GM18502 (cell line): Measurements from ENCODE around the gene CEACAM1.
"Not testable (repeated sequence)": the region's sequence is repeated elsewhere in the genome, so short reads cannot be mapped to it uniquely, and the experiment has no call there.

Source experiments
- ATAC-seq: cut with Tn5 transposase; IDR thresholded peaks from one replicate; pipeline ENCODE4 v1.9.1; 2021; ENCODE audit warnings: mild to moderate bottlenecking; ENCODE audit not compliant: unreplicated experiment, poor library complexity

Gene CEACAM1

DNA sequence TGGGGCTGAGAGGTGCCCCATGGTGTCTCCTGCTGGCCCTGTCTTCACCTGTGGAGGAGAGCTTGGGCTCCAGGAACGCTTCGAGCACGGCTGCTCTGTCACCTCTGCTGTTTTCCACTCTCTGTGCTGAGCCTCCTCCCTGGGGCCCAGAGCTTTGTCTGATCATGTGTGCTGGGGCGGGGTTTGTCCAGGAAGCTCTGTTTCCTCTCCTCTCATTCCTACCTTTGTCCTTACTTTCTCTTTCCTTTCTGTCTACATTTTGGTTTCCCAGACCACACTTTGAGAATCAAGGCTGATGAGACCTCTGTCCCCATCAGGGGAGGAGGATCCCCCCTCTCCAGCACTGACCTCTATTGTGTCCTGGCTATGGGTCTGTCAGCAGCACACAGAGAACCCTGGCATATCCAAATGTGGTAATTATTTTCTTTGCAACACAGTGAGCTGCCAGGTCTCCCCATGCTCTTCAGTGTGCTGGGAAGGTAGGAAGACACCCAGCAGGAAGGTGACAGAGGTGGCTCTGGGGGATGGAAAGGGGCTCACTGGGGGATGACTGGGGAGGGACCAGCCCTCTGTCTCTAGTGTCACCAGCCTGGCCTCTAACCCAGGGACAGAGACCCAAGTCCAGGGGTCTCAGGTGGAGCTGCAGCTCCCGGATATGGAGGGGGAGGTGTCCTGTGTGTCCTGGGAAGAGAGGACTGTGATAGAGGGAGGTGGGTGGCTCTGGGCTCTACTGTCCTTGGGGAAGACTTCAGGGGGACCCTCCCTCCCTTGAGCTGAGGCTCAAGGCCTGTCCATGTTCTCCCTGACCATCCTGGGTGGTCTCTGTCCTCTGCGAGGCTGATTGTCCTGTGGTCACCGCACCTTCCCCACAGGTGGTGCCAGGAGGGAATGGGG, at the start of gene CEACAM1:
TSS of gene CEACAM1 (minus strand) at position 128 of the 894 bp plus-strand sequence. CDS start at position 21, 107 bp downstream.
- ATAC-seq, result peak; percentile 49

- no peak for ATAC-seq
Measured at GRCh38 chr19:42577016-42577415, 48.7 kb upstream of the CEACAM1 start.

DNA sequence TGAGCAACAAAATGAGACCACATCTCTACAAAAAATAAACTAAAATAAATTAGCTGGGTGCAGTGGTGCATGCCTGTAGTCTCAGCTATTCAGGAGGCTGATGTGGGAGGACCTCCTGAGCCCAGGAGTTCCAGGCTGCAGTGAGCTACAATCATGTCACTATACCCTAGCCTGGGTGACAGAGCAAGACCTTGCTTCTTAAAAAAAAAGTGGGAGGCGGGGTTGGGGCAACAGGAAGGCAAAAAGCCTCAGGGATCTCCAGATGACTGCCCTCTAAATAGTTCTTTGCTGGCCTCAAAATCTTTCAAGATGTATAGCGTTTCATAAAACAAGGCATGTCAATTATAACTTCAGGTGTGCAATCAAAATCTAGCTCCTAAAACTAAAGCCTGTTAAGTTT, 48.0 kb upstream of the CEACAM1 start:
- ATAC-seq, result no peak

DNA sequence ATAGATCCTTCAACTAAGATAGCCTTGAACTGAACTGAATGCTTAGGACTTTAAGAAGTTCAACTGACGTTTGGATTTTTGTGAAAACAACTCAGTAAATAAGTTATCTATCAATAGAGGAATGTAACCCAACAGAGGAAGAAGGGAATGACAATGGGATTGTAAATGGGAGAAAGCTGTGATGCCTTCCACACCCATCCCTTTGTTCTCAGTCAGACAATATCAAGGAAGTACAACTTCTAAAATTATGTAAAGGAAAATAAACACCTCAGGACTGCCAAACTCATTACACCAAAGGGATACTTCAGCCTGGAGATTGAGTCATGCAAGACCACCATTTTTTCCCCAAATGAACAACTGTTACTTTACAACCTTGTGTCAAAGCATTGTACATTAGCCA, 45.4 kb upstream of the CEACAM1 start:
- ATAC-seq, result no peak

DNA sequence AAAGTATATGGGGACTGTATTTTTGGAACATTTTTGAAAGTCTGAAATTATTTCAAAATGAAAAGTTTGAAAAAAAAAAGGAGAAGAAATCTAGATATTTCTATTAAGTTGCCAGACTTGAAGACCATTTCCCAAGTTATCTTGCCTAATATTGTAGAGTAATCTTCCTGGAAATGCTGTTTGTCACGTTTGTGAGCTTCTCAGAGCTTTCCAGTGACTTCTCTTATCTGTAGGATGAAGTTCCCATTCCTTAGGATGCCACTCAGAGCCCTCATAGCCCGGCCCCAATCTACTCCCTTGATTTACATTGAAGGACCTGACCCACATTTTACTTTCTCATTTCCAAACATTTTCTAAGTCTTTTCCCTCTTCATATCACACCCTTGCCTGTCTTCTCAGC, 42.8 kb upstream of the CEACAM1 start:
- no peak for ATAC-seq

GRCh38 chr19:42569193-42569592, 40.9 kb upstream of the CEACAM1 start:
- no peak for ATAC-seq

GRCh38 chr19:42568006-42568405, 39.7 kb upstream of the CEACAM1 start:
- no peak for ATAC-seq

- ATAC-seq, result no peak
Measured at GRCh38 chr19:42567567-42567966, 39.3 kb upstream of the CEACAM1 start.

DNA sequence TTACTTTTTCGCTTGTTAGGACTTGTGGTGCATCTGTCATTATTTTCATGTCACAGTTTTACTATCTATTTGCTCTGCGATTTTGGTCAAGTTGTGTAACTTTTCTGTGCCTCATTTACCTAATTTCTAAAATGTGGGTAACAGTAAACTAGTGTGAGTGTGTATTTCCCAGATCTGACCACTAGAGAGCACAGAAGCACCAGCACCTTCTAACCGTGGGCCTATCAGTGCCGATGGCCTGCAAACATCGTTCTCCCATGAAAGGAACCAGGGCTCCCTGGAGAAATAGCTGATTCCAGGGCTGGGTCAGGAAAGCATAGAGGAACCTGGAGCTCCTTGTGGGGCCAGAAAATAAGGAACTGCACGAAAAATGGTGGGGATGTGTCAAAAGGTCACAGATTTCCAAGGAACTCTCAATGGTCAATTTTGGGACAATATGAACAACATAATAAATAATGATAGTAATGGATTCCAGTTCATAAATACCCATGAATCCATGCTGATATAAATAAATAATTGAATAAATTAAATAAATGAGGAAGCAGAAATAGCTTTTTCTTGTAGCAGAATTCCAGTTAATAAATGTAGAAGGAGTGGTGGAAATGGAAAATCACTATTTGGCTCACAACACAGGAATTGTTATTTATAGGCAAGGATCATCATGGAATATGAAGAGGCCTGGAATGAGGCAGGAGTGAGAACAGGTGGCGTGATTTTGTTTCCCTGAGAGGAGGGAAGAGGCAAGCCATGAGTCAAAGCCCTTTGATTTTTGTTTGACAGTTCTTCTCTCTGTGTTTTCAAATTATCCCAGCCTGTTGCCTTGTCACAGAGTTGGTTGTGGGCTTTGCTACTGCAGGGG, 35.3 kb upstream of the CEACAM1 start:
- ATAC-seq, result peak; percentile 47

DNA sequence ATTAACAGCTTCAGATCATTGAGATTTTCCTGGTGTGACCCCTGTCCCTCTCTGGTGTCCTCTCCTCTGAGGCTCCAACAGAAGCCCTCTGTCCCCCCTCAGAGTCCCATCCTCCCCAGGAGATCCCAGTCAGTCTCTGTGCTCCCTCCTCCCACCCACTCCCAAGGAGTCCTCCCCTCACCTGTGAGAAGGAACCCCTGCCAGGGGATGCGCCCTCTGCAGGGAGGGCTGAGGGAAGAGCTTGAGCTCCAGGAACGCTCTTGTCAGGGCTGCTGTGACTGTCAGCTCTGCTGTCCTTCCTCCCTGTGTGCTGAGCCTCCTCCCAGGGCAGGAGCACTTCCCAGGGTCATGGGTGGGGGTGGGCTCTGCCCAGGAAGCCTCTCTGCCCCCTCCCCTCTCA, 33.2 kb upstream of the CEACAM1 start:
- ATAC-seq, result no peak

DNA sequence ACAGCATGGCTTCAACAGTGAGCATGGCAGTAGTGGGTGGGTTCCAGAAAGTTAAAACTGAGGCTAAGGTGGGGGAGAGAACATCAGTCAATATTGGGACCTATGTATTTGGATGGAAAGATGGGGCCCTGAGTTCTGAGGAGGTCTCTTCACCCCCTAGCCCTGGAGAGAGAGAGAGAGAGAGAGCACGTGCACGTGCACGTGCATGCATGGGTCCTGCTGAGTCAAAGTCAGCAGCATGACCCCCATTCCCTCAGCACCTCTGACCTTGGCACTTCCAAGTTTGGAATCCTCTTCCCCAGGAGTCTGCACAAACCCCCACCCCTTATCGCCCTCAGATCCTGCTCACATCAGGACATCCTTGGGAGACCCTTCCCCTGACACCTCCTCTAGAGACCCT, 32.5 kb upstream of the CEACAM1 start:
- no peak for ATAC-seq

- ATAC-seq, result no peak
Measured at GRCh38 chr19:42558450-42559150, 30.3 kb upstream of the CEACAM1 start.

- ATAC-seq, result not testable (repeated sequence)
Measured at GRCh38 chr19:42557386-42557871, 29.1 kb upstream of the CEACAM1 start.

- no peak for ATAC-seq
Measured at GRCh38 chr19:42555801-42556200, 27.5 kb upstream of the CEACAM1 start.

DNA sequence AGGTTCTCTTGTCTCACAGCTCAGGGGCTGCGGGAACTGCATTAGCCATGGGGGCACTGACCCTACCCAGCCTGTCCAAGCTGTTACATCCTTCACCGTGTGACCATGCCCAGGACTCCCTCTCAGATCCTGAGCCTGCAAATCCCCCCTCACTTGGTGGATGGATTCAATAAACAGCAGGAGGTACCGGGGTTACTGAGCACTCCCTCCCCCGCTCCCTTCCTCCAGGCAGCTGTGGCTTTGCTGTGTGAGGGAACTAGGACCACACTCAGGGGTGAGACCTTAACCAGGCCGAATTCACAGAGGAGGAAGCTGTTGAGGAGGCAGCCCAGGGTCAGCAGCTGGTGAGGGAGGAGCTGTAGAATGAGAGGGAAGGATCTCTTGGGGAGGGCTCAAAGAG, 27.0 kb upstream of the CEACAM1 start:
- ATAC-seq, result no peak

DNA sequence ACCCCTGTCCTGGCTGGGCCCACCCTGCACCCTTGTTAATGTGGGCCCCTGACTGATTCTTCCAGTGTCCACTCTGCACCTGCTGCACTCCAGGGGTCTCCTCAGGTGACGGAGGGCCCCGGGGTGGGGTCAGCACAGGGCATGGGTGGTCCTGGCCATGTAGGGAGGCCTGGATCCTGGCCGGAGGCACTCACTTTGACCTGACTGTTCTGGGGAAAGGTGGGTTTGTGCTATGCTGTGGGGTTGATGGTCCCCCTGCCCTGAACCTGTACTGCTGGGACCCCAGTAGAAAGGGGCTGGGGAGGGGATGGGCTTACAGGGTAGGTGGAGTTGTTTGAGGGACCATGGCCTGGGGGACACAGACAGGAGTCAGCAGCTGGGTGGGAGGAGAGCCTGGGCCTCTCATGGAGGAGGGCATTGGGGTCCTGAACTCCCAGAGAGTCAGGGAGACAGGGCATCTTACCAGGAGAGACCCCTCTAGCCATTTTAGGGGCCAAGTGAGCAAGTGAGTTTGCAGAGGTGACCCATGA, 25.8 kb upstream of the CEACAM1 start:
- no peak for ATAC-seq

DNA sequence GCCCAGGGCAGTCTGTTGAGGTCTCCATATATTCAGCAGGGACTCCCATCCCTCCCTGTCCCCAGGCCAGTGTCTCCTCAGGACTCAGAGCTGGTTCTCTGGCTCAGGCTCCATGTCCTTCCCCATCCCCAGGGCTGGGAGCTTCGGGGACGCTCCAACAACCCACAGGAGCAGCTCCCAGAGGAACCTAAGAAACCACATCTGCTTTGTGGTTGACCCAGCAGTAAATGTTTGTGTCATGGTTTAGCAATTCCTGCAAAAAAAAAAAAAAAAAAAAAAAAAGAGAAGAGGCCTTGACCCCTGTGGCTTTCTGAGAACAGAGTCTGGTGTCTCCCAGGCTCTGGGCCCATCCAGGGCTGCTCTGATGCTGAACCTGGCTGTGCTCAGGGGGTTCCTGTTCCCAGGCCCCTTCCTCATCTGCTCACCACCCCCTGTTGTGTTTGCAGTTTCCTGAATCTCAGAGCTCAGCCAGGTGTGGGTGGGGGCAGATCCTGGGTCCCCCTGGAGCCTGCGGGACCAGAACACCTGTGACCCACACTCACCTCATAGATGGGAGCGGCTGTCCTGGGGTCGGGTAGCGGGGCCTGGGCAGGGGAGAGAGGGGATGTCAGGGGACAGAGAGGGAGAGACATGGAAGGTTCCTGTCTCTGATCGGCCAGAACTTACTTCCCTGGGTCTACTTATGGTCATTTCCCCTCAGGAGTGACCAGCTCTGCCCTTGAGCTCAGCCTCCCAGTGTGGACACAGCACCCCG, 25.2 kb upstream of the CEACAM1 start:
- ATAC-seq, result no peak

- no peak for ATAC-seq
Measured at GRCh38 chr19:42552086-42553065, 24.1 kb upstream of the CEACAM1 start.
